H1 (cell line): ENCODE measurements around the gene SLC39A7. TPM values are rescaled to one million over a fixed set of nuclear protein-coding genes. Genes with fewer than 3 reads are reported as not detected.

Source experiments
- CTCF ChIA-PET: fragments of 300-600 bp; sonication (Branson Sonifier 250); formaldehyde crosslinking; loops from one replicate; lab custom pipeline; 2021; ENCODE audit not compliant: partially characterized antibody; lab: Charles Lee
- POLR2A ChIA-PET: fragments of 300-600 bp; sonication (Branson Sonifier 250); formaldehyde crosslinking; loops from one replicate; lab custom pipeline; 2021; ENCODE audit warnings: inconsistent platforms; ENCODE audit not compliant: partially characterized antibody; lab: Charles Lee
- DNase-seq, 2 experiments: peaks; one replicate each; pipeline versions ENCODE4 v3.0.0 to v3.0.0-alpha.2; 2010 to 2022; ENCODE audit warnings: low spot score in 2 of 2, low read depth in 1 of 2, mixed read lengths in 1 of 2
- FAIRE-seq: peaks from 2 replicates; lab custom pipeline; 2011; peaks lifted over from hg19 to GRCh38; lab: Jason Lieb, UNC
- H2AFZ ChIP-seq: 2 replicates; pipeline ENCODE4 v1.8.1; 2012; ENCODE audit warnings: low read length, inconsistent platforms
- H2AK5ac ChIP-seq: 2 replicates; pipeline ENCODE4 v1.6.1; 2013; ENCODE audit warnings: low read depth, low read length
- H2BK120ac ChIP-seq: replicated peaks from 2 replicates; pipeline ENCODE3; 2013; ENCODE audit warnings: low read depth, low read length, inconsistent platforms
- H2BK12ac ChIP-seq: 2 replicates; pipeline ENCODE4 v1.6.1; 2013; ENCODE audit warnings: low read depth, low read length
- H2BK15ac ChIP-seq: 2 replicates; pipeline ENCODE4 v1.6.1; 2013; ENCODE audit warnings: low read length
- H2BK20ac ChIP-seq: 2 replicates; pipeline ENCODE4 v1.6.1; 2013; ENCODE audit warnings: low read length
- H2BK5ac ChIP-seq: 2 replicates; pipeline ENCODE4 v1.6.1; 2013; ENCODE audit warnings: low read depth, low read length
- H3K14ac ChIP-seq: 2 replicates; pipeline ENCODE4 v1.6.1; 2013; ENCODE audit warnings: inconsistent platforms; ENCODE audit not compliant: insufficient read length
- H3K18ac ChIP-seq: 2 replicates; pipeline ENCODE4 v1.6.1; 2013; ENCODE audit warnings: low read length; ENCODE audit errors: extremely low read depth
- H3K23ac ChIP-seq: 2 replicates; pipeline ENCODE4 v1.6.1; 2013; ENCODE audit warnings: inconsistent platforms; ENCODE audit not compliant: insufficient read length
- H3K23me2 ChIP-seq: 2 replicates; pipeline ENCODE4 v1.6.1; 2013; ENCODE audit warnings: low read depth, low read length
- H3K27ac ChIP-seq: 2 replicates; pipeline ENCODE4 v1.6.1; 2011; ENCODE audit warnings: low read depth, low read length, inconsistent platforms
- H3K27me3 ChIP-seq, 4 experiments: replicated peaks in 1 of 4; 1 replicate in 1 of 4; 2 replicates in 3 of 4; pipeline versions ENCODE4 v1.6.1 to v1.8.1; 2011 to 2013; ENCODE audit warnings: low read length in 3 of 4, mild to moderate bottlenecking in 3 of 4, inconsistent platforms in 2 of 4, mixed read lengths in 2 of 4, moderate library complexity in 1 of 4; ENCODE audit not compliant: control insufficient read depth in 3 of 4, insufficient read depth in 3 of 4; ENCODE audit errors: extremely low read depth in 1 of 4
- H3K36me3 ChIP-seq, 4 experiments: 2 replicates each; pipeline versions ENCODE4 v1.6.1 to v1.8.1; 2011 to 2013; ENCODE audit warnings: mild to moderate bottlenecking in 4 of 4, low read length in 3 of 4, moderate library complexity in 2 of 4, control low read depth in 1 of 4, inconsistent platforms in 1 of 4; ENCODE audit not compliant: insufficient read depth in 4 of 4, control insufficient read depth in 2 of 4
- H3K4ac ChIP-seq: replicated peaks from 2 replicates; pipeline ENCODE3; 2013; ENCODE audit warnings: low read length, low read depth, mixed read lengths, inconsistent platforms; ENCODE audit not compliant: insufficient read length
- H3K4me1 ChIP-seq, 4 experiments: replicated peaks in 1 of 4; 1 replicate in 1 of 4; 2 replicates in 3 of 4; pipeline versions ENCODE4 v1.6.1 to v1.8.1; 2011 to 2013; ENCODE audit warnings: low read length in 3 of 4, inconsistent platforms in 2 of 4, mixed read lengths in 1 of 4; ENCODE audit not compliant: insufficient read depth in 4 of 4, control insufficient read depth in 3 of 4
- H3K4me2 ChIP-seq, 2 experiments: 2 replicates each; pipeline versions ENCODE4 v1.6.1 to v1.8.1; 2011 to 2013; ENCODE audit warnings: low read depth in 2 of 2, low read length in 2 of 2, control low read depth in 1 of 2, inconsistent platforms in 1 of 2, mild to moderate bottlenecking in 1 of 2; ENCODE audit not compliant: insufficient read depth in 1 of 2
- H3K4me3 ChIP-seq, 4 experiments: fragments of 200-600, 300-600 bp in 1 of 4; sonication (generic), shearing (Covaris generic), sonication (Bioruptor Twin) in 1 of 4; 2 replicates each; pipeline versions ENCODE4 v1.5.1 to v1.8.1; 2011 to 2016; ENCODE audit warnings: low read length in 4 of 4, low read depth in 3 of 4, control low read depth in 2 of 4, inconsistent platforms in 2 of 4, mild to moderate bottlenecking in 2 of 4, mixed read lengths in 1 of 4, moderate library complexity in 1 of 4; ENCODE audit not compliant: insufficient read depth in 2 of 4; ENCODE audit errors: extremely low read depth in 1 of 4
- H3K56ac ChIP-seq: replicated peaks from 2 replicates; pipeline ENCODE3; 2013; ENCODE audit warnings: low read depth, mild to moderate bottlenecking, mixed read lengths, low read length, inconsistent platforms; ENCODE audit not compliant: insufficient read length
- H3K79me1 ChIP-seq: 2 replicates; pipeline ENCODE4 v1.6.1; 2013; ENCODE audit warnings: low read depth, low read length, control low read depth
- H3K79me2 ChIP-seq, 2 experiments: 2 replicates each; pipeline versions ENCODE4 v1.6.1 to v1.8.1; 2012 to 2013; ENCODE audit warnings: low read length in 2 of 2, mild to moderate bottlenecking in 2 of 2, inconsistent platforms in 1 of 2; ENCODE audit not compliant: insufficient read depth in 2 of 2, control insufficient read depth in 1 of 2
- H3K9ac ChIP-seq, 4 experiments: replicated peaks in 1 of 4; 1 replicate in 1 of 4; 2 replicates in 3 of 4; pipeline versions ENCODE4 v1.6.1 to v1.8.1; 2011 to 2013; ENCODE audit warnings: low read depth in 3 of 4, low read length in 3 of 4, control low read depth in 2 of 4, mild to moderate bottlenecking in 2 of 4, moderate library complexity in 2 of 4, inconsistent platforms in 1 of 4; ENCODE audit errors: extremely low read depth in 1 of 4
- H3K9me3 ChIP-seq, 2 experiments: 2 replicates each; pipeline versions ENCODE4 v1.6.1 to v1.8.1; 2012 to 2013; ENCODE audit warnings: mild to moderate bottlenecking in 2 of 2, moderate library complexity in 2 of 2, control low read depth in 1 of 2, inconsistent platforms in 1 of 2, low read depth in 1 of 2, low read length in 1 of 2, mixed read lengths in 1 of 2; ENCODE audit not compliant: insufficient read depth in 2 of 2
- H4K20me1 ChIP-seq, 2 experiments: replicated peaks in 1 of 2; 2 replicates each; pipeline versions ENCODE3 to v1.8.1; 2011 to 2013; ENCODE audit warnings: inconsistent platforms in 2 of 2, low read length in 2 of 2, mild to moderate bottlenecking in 1 of 2; ENCODE audit not compliant: insufficient read depth in 2 of 2, control insufficient read depth in 1 of 2
- H4K5ac ChIP-seq: 2 replicates; pipeline ENCODE4 v1.6.1; 2013; ENCODE audit warnings: low read length, low read depth, mixed read lengths, inconsistent platforms; ENCODE audit not compliant: insufficient read length
- H4K8ac ChIP-seq: 2 replicates; pipeline ENCODE4 v1.8.0; 2013; ENCODE audit warnings: mild to moderate bottlenecking, moderate library complexity, low read length, inconsistent platforms; ENCODE audit not compliant: insufficient read depth; ENCODE audit errors: extremely low read depth
- H4K91ac ChIP-seq: replicated peaks from 2 replicates; pipeline ENCODE3; 2013; ENCODE audit warnings: low read length, mixed read lengths, inconsistent platforms; ENCODE audit not compliant: insufficient read length
- BACH1 ChIP-seq: IDR thresholded peaks from 2 replicates; pipeline ENCODE4 v1.6.1; 2012; ENCODE audit warnings: low read length, improper control_type of control experiment
- CTBP2 ChIP-seq: IDR thresholded peaks from 2 replicates; pipeline ENCODE4 v1.7.0; 2011; ENCODE audit warnings: borderline replicate concordance, mild to moderate bottlenecking, moderate library complexity, mixed read lengths, low read length; ENCODE audit not compliant: insufficient read depth, insufficient read length
- GTF2F1 ChIP-seq: IDR thresholded peaks from 2 replicates; pipeline ENCODE4 v1.6.1; 2012; ENCODE audit warnings: low read depth, low read length, improper control_type of control experiment, borderline replicate concordance
- HDAC2 ChIP-seq, 2 experiments: fragments of 300-600 bp in 1 of 2; sonication (generic) in 1 of 2; IDR thresholded peaks; 2 replicates each; pipeline ENCODE4 v1.6.1; 2011 to 2012; ENCODE audit warnings: low read depth in 2 of 2, low read length in 2 of 2, mild to moderate bottlenecking in 2 of 2, moderate library complexity in 2 of 2, borderline replicate concordance in 1 of 2, inconsistent platforms in 1 of 2
- POLR2AphosphoS5 ChIP-seq: IDR thresholded peaks from 2 replicates; pipeline ENCODE4 v1.6.1; 2011; ENCODE audit warnings: low read depth, low read length
- RXRA ChIP-seq: IDR thresholded peaks from 2 replicates; pipeline ENCODE4 v1.6.1; 2011; ENCODE audit warnings: low read depth, mild to moderate bottlenecking, low read length, moderate library complexity; ENCODE audit not compliant: insufficient read depth
- SIX5 ChIP-seq: IDR thresholded peaks from 2 replicates; pipeline ENCODE4 v1.6.1; 2011; ENCODE audit warnings: mild to moderate bottlenecking, low read depth, low read length
- SUZ12 ChIP-seq: fragments of 200-600 bp; sonication (generic); IDR thresholded peaks from 2 replicates; pipeline ENCODE4 v1.6.1; 2012; ENCODE audit warnings: mild to moderate bottlenecking, inconsistent platforms, low read length, moderate library complexity, mixed read lengths
- TAF7 ChIP-seq: optimal IDR thresholded peaks from 2 replicates; pipeline ENCODE3; 2011; ENCODE audit warnings: low read depth, mild to moderate bottlenecking, inconsistent platforms, low read length, moderate library complexity, borderline replicate concordance
- TBP ChIP-seq: IDR thresholded peaks from 2 replicates; pipeline ENCODE4 v1.6.1; 2011; ENCODE audit warnings: low read depth, low read length, improper control_type of control experiment
- YY1 ChIP-seq: IDR thresholded peaks from 2 replicates; pipeline ENCODE4 v1.6.1; 2011; ENCODE audit warnings: low read depth, mild to moderate bottlenecking, low read length
- ZNF274 ChIP-seq: IDR thresholded peaks from 2 replicates; pipeline ENCODE4 v1.7.0; 2012; ENCODE audit warnings: low read length, borderline replicate concordance; ENCODE audit errors: extremely low read depth
- WGBS, 2 experiments: shearing (Covaris generic) in 1 of 2; methylation state at CpG; one replicate each; pipeline versions ENCODE4 v1.1.6 to v1.1.7; 2013 to 2015; ENCODE audit warnings: low lambda C conversion rate in 2 of 2, mixed read lengths in 2 of 2, inconsistent platforms in 1 of 2, low coverage in 1 of 2, missing lambda C conversion rate in 1 of 2; ENCODE audit not compliant: insufficient replicate concordance in 2 of 2, insufficient coverage in 1 of 2, insufficient read length in 1 of 2; ENCODE audit errors: extremely low coverage in 1 of 2, missing lambda C conversion rate in 1 of 2; 5-methylcytosine and 5-hydroxymethylcytosine counted together
- polyA plus RNA-seq, 7 experiments: library from polyadenylated mRNA; depleted of rRNA in 3 of 7; stranded (reverse) in 5 of 7; unstranded in 2 of 7; fragments of >200 nt in 5 of 7; fragments of 200-250 nt in 2 of 7; gene quantifications; 1 replicate in 5 of 7; 2 replicates in 1 of 7; 4 replicates in 1 of 7; pipeline versions ENCODE4 v1.2.1 to v1.2.3, GENCODE V29; 2011 to 2013; ENCODE audit warnings: missing spikeins in 2 of 7, mixed read lengths in 2 of 7
- total RNA-seq: library from RNA; stranded (reverse); fragmentation: NEBNext Ultra II Directional; extraction: Animal tissue kit (Norgen Biotek cat#: 25700); gene quantifications from 2 replicates; pipeline ENCODE4 v1.2.1, GENCODE V29; 2021

Gene SLC39A7
- total and polyA plus RNA-seq, 2 of the 8 experiments (the other 6 are each of a cell fraction or from before 2014, with no cell fraction given): 63.3 to 123 TPM

DNA sequence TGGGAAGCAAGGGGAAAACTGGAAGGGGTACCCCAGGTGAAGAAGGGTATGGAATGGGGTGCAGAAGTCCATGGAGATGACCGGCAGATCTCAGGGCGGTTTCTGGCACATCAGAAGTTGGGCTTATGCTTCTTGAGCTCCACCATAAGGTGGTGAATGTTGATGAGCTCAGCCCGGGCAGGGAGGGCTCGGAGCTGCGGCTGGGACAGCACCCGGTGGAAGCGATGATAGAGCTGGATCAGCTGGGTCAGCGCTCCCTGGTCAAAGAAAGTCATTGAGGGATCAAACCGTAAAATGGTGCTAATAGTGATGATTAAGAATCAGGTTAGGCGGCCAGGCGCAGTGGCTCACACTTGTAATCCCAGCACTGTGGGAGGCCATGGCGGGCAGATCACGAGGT, 50.1 kb downstream of the SLC39A7 start:
- TF ChIP-seq ZNF274 (no peak), GTF2F1 (no peak), HDAC2 (IDR thresholded peaks at IDR 0.05; ENCODE audit: borderline replicate concordance in 1 of 2, low read depth in 2 of 2, low read length in 2 of 2) (no peak), RXRA (no peak), SIX5 (no peak), YY1 (no peak), BACH1 (no peak), SUZ12 (no peak), POLR2AphosphoS5 (no peak), TAF7 (no peak), CTBP2 (no peak), TBP (no peak)
- WGBS, 2 experiments: 95% methylated on average over 13 of the region's 13 CpGs; no CpG with 5 or more reads in 1 of the 2 experiments
- H3K4me2 ChIP-seq: no peak overlapping the region

More for the DNA sequence above, 50.1 kb downstream of the SLC39A7 start:
- DNase-seq (no peak), FAIRE-seq (no peak)
- POLR2A ChIA-PET: interaction anchor here (1.0 to 3.0 kb wide), 7 partner anchors 10 to 62 kb away, joined by 3 to 26 read pairs (median 8); partner anchors contain the start of genes B3GALT4, RPS18 and VPS52
- Histone ChIP-seq H3K27me3 (peaks cover 0 to 21% (median 11%) of the 10 kb centered on the region in 4 experiments; a peak in 6 of 7 replicates), H2BK12ac (no peak overlapping the region), H3K9ac (no peak overlapping the region), H2BK20ac (no peak overlapping the region), H4K8ac (no peak overlapping the region), H2BK15ac (no peak overlapping the region), H2AK5ac (no peak overlapping the region), H2BK5ac (no peak overlapping the region), H3K56ac (no peak overlapping the region), H3K27ac (no peak overlapping the region), H3K4me1 (peaks cover 0 to 10% (median 7%) of the 10 kb centered on the region in 4 experiments; a peak in 4 of 7 replicates), H3K23me2 (peaks cover 9% of the 10 kb centered on the region; the same call in 1 of the 2 replicates), H2AFZ (no peak overlapping the region), H3K9me3 (no peaks in the 10 kb centered on the region), H3K23ac (no peak overlapping the region), H3K4me3 (no peak overlapping the region), H3K4ac (no peak overlapping the region), H4K5ac (no peak overlapping the region), H2BK120ac (no peak overlapping the region), H3K18ac (no peak overlapping the region), H4K20me1 (no peaks in the 10 kb centered on the region), H3K79me1 (no peaks in the 10 kb centered on the region), H4K91ac (no peak overlapping the region), H3K36me3 (peaks cover 0 to 2% (median 0%) of the 10 kb centered on the region in 4 experiments; a peak in 1 of 8 replicates), H3K79me2 (no peaks in the 10 kb centered on the region), H3K14ac (no peak overlapping the region)
- CTCF ChIA-PET: interaction anchor here (0.7 to 7.9 kb wide), 11 partner anchors 9 to 265 kb away, joined by 3 to 107 read pairs (median 14); partner anchors contain the start of genes B3GALT4, HSD17B8 and RING1
